ENCODE measurements around the gene MGAT5.
A peak's percentile ranks its signal among the peaks of the same experiment; 100 is the strongest.

Gene MGAT5

GRCh38 chr2:134352844-134353243 lies 99.0 kb downstream of the MGAT5 start:
- no peak for TF ChIP-seq ZBTB7A (IDR thresholded peaks at IDR 0.05; ENCODE audit: low read depth)
- TF ChIP-seq CREB1 (IDR thresholded peaks at IDR 0.05; ENCODE audit: low read depth) = no peak
- no peak for TF ChIP-seq EGR1 (IDR thresholded peaks at IDR 0.05)
- TF ChIP-seq TCF12 (IDR thresholded peaks at IDR 0.05; ENCODE audit: low read depth) = no peak
- TF ChIP-seq, protein P1, sequence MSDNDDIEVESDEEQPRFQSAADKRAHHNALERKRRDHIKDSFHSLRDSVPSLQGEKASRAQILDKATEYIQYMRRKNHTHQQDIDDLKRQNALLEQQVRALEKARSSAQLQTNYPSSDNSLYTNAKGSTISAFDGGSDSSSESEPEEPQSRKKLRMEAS (IDR thresholded peaks at IDR 0.05) = no peak
- TF ChIP-seq TAF1 (IDR thresholded peaks at IDR 0.05; ENCODE audit: low read depth) = no peak
- TF ChIP-seq RAD21 (IDR thresholded peaks at IDR 0.05; ENCODE audit: low read depth) = no peak
- TF ChIP-seq USF1 (IDR thresholded peaks at IDR 0.05) = no peak
- TF ChIP-seq YY1 (IDR thresholded peaks at IDR 0.05; ENCODE audit: low read depth) = no peak
- no peak for TF ChIP-seq EP300 (IDR thresholded peaks at IDR 0.05; ENCODE audit: borderline replicate concordance)

- no peak for TF ChIP-seq TEAD4 (IDR thresholded peaks at IDR 0.05)
- no peak for TF ChIP-seq EP300 (IDR thresholded peaks at IDR 0.05; ENCODE audit: borderline replicate concordance)
- TF ChIP-seq REST (IDR thresholded peaks at IDR 0.05; ENCODE audit: low read depth) = no peak
- TF ChIP-seq YY1 (IDR thresholded peaks at IDR 0.05; ENCODE audit: low read depth) = no peak
- no peak for TF ChIP-seq TAF1 (IDR thresholded peaks at IDR 0.05; ENCODE audit: low read depth)
- no peak for TF ChIP-seq NFIC (IDR thresholded peaks at IDR 0.05)
- TF ChIP-seq, protein P1 (IDR thresholded peaks at IDR 0.05) = no peak
- no peak for TF ChIP-seq CREB1 (IDR thresholded peaks at IDR 0.05; ENCODE audit: low read depth)
- TF ChIP-seq RAD21 (IDR thresholded peaks at IDR 0.05; ENCODE audit: low read depth) = no peak
Measured at GRCh38 chr2:134354611-134355010, 100.7 kb downstream of the MGAT5 start.

DNA sequence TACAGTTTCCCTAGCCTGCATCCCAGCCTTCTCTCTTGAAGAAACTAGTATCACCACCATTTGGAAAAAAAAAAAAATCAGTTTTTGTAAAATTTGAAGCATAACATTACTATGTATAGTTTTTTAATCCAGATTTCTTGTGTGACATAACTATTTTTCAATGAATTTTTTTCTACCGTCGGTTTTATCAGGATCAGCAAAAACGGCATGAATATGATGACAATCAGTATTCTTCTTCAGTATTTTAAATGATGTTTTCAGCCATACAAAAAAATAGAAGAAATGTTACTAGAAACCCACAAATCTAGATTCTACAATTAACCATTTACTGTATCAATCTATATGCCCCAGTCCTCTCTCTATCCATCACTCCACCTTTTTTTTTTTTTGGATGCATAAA lies 103.9 kb downstream of the MGAT5 start:
- TF ChIP-seq TAF1 (IDR thresholded peaks at IDR 0.05; ENCODE audit: low read depth) = no peak
- TF ChIP-seq CREB1 (IDR thresholded peaks at IDR 0.05; ENCODE audit: low read depth) = no peak
- TF ChIP-seq EP300 (IDR thresholded peaks at IDR 0.05; ENCODE audit: borderline replicate concordance) = no peak
- no peak for TF ChIP-seq NFIC (IDR thresholded peaks at IDR 0.05)

DNA sequence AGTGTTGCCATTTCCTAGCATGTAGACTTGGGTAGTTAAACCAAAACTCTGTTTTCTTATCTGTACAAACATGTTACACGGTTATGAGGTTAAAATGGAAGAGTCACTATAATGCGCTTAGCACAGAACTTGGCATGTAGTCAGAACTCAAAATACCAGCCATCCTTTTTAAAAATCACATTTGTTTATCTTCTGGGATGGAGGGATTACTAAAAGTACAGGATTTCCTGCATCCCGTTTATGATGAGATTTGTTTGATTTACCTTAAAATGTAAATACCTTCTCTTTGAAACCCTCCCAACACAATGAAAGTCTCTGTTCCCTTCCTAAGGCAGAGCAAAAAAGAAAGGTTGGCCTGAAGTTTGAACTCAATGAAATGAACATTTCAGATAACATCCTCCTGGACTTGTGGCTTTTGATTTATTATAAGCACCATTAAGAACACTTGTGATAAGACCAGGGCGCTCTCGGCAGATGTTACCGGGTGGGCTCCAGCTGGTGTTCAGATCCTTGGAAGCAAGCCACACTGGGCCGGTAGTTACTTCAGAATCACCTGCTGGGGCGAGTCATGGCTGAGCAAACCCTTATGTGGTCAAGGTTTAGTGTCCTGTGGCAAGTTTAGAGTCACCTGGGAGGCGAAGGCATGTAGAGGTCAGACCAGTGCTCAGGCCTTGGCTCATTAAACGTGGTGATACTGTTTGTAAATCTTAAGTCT lies 105.7 kb downstream of the MGAT5 start:
- TF ChIP-seq EP300 (IDR thresholded peaks at IDR 0.05; ENCODE audit: borderline replicate concordance) (peak; percentile 45; the same call in 1 of the 2 replicates), NFIC (IDR thresholded peaks at IDR 0.05) (peak; percentile 73), TCF12 (IDR thresholded peaks at IDR 0.05; ENCODE audit: low read depth) (peak; percentile 82), TEAD4 (IDR thresholded peaks at IDR 0.05) (peak; percentile 48), YY1 (IDR thresholded peaks at IDR 0.05; ENCODE audit: low read depth) (no peak)
- TF ChIP-seq, protein P1 (IDR thresholded peaks at IDR 0.05) = no peak

- TF ChIP-seq RAD21 (IDR thresholded peaks at IDR 0.05; ENCODE audit: low read depth) = no peak
- TF ChIP-seq TAF1 (IDR thresholded peaks at IDR 0.05; ENCODE audit: low read depth) = no peak
- no peak for TF ChIP-seq TCF12 (IDR thresholded peaks at IDR 0.05; ENCODE audit: low read depth)
- no peak for TF ChIP-seq CEBPB (IDR thresholded peaks at IDR 0.05)
Measured at GRCh38 chr2:134360745-134361487, 107.0 kb downstream of the MGAT5 start.

- TF ChIP-seq TEAD4 (IDR thresholded peaks at IDR 0.05) = 0 out of 2 replicates have a peak, but pooled peaks have one; percentile 9
- TF ChIP-seq EP300 (IDR thresholded peaks at IDR 0.05; ENCODE audit: borderline replicate concordance) = 0 out of 2 replicates have a peak, but pooled peaks have one; percentile 12
- no peak for TF ChIP-seq EGR1 (IDR thresholded peaks at IDR 0.05)
- TF ChIP-seq TCF12 (IDR thresholded peaks at IDR 0.05; ENCODE audit: low read depth) = peak; percentile 55
Measured at GRCh38 chr2:134361648-134362047, 107.8 kb downstream of the MGAT5 start.

GRCh38 chr2:134362152-134362668 lies 108.3 kb downstream of the MGAT5 start:
- no peak for TF ChIP-seq YY1 (IDR thresholded peaks at IDR 0.05; ENCODE audit: low read depth)
- no peak for TF ChIP-seq TAF1 (IDR thresholded peaks at IDR 0.05; ENCODE audit: low read depth)
- no peak for TF ChIP-seq ZBTB7A (IDR thresholded peaks at IDR 0.05; ENCODE audit: low read depth)
- no peak for TF ChIP-seq REST (IDR thresholded peaks at IDR 0.05; ENCODE audit: low read depth)
- TF ChIP-seq CEBPB (IDR thresholded peaks at IDR 0.05) = no peak
- no peak for TF ChIP-seq NFIC (IDR thresholded peaks at IDR 0.05)
- no peak for TF ChIP-seq TEAD4 (IDR thresholded peaks at IDR 0.05)
- no peak for TF ChIP-seq EGR1 (IDR thresholded peaks at IDR 0.05)
- TF ChIP-seq, protein P1 (IDR thresholded peaks at IDR 0.05) = no peak
- no peak for TF ChIP-seq CREB1 (IDR thresholded peaks at IDR 0.05; ENCODE audit: low read depth)
- no peak for TF ChIP-seq USF1 (IDR thresholded peaks at IDR 0.05)
- no peak for TF ChIP-seq TCF12 (IDR thresholded peaks at IDR 0.05; ENCODE audit: low read depth)
- no peak for TF ChIP-seq RAD21 (IDR thresholded peaks at IDR 0.05; ENCODE audit: low read depth)
- no peak for TF ChIP-seq FOXM1 (IDR thresholded peaks at IDR 0.05; ENCODE audit: borderline replicate concordance, low read depth)
- TF ChIP-seq EP300 (IDR thresholded peaks at IDR 0.05; ENCODE audit: borderline replicate concordance) = no peak
